ENCODE results near the gene NUCB1.
"Not testable (repeated sequence)": the region's sequence is repeated elsewhere in the genome, so short reads cannot be mapped to it uniquely, and the experiment has no call there.

The NUCB1 gene

DNA sequence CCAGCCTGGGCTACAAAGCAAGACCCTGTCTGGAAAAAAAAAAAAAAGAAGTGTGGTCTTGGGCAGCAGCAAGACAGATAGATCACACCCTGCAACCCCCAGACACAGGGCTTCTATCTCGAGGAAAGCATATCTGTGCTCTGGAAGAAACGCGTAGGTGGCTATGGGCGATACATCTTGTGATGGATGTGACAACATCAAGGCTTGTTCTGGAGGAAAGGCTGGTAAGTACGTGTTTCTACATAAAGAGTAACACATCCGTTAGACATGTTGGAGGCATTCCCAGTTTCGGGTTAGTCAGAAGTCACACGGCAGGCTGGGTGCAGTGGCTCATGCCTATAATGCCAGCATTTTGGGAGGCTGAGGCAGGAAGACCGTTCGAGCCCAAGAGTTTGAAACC, 26.8 kb downstream of the NUCB1 start:
- in situ Hi-C loops (cut with HindIII; ENCODE audit: low sequenced_read_pairs), result no loop called here

DNA sequence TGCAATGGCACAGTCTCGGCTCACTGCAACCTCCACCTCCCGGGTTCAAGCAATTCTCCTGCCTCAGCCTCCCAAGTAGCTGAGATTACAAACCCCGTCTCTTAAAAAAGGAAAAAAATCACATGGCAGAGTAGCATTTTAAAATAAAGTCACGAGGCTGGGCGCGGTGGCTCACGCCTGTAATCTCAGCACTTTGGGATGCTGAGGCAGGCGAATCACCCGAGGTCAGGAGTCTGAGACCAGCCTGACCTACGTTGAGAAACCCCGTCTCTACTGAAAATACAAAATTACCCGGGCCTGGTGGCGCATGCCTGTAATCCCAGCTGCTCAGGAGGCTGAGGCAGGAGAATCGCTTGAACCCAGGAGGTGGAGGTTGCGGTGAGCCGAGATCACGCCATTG, 27.6 kb downstream of the NUCB1 start:
- in situ Hi-C loops (cut with HindIII; ENCODE audit: low sequenced_read_pairs), result not testable (repeated sequence)

DNA sequence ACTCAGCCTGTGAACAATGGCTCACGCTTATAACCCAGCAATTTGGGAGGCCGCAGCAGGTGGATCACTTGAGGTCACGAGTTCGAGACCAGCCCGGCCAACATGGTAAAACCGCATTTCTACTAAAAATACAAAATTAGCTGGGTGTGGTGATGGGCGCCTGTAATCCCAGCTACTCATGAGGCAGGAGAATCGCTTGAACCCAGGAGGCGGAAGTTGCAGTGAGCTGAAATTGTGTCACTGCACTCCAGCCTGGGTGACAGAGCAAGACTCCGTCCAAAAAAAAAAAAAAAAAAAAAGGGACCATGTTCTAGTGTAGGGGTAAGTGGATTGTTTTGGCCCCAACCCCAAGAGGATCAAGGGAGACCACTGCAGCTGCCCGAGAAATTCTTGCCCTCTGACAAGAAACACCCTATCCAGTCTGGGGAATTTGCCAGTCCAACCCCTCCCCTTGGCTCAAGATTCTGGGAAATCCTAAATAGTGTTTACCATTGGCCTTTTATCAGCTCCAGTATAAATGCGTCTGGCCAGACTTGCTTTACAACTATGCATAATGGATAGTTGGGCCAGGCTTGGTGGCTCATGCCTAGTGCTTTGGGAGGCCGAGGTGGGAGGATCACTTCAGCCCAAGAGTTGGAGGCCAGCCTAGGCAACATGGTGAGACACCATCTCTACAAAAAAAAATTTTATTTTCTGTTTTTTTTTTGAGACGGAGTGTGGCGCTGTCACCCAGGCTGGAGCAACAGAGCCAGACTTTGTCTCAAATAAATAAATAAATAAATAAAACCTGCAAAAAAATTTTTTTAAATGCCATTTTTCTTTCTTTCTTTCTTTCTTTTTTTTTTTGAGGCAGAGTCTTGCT, 28.3 kb downstream of the NUCB1 start:
- in situ Hi-C loops (cut with HindIII; ENCODE audit: low sequenced_read_pairs), result no loop called here

DNA sequence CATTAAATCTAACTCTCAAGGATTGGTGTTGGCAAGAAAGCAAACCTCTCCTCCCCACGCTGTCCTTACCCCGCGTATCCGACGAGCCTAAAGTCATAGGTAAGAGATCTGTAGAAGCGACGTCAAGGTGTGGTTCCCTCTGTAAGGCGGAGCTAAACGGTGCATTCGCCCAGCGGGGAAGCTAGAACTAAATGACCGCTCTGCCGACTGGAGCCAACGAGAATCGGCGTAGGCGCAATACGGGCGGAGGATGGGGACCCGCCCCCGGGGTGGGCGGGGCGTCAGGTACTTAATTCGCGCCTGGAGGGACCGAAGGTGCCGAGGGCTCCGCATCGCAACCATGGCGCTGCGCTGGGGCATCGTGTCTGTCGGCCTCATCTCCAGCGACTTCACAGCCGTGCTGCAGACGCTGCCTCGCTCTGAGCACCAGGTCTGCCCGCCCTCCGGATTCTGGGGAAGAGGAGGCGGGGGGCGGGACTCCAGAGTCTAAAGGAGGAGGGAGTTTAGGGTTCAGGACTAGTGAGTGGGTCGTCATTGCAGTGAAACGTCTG, 33.3 kb downstream of the NUCB1 start, which contains the start of gene DHDH:
TSS of gene DHDH (plus strand) at position 318 of the 551 bp plus-strand sequence. CDS start at position 341, 23 bp downstream.
- in situ Hi-C loops (cut with HindIII; ENCODE audit: low sequenced_read_pairs), result no loop called here

DNA sequence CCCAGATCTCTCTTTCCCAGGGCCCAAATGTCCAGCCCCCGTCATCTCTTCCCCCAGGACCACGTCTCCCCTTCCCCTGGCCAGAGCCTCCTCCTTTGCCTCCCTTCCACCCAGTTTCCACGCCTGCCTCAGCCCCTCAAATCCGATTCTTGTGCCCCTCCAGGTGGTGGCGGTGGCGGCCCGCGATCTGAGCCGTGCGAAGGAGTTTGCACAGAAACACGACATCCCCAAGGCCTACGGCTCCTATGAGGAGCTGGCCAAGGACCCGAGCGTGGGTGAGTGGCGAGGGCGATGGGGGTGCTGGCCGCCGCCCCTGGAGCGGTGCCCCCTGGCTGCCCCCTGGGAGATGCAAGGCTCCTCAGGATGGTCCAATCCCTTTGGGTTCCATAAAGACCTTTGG, 34.7 kb downstream of the NUCB1 start:
- in situ Hi-C loops (cut with HindIII; ENCODE audit: low sequenced_read_pairs), result no loop called here

DNA sequence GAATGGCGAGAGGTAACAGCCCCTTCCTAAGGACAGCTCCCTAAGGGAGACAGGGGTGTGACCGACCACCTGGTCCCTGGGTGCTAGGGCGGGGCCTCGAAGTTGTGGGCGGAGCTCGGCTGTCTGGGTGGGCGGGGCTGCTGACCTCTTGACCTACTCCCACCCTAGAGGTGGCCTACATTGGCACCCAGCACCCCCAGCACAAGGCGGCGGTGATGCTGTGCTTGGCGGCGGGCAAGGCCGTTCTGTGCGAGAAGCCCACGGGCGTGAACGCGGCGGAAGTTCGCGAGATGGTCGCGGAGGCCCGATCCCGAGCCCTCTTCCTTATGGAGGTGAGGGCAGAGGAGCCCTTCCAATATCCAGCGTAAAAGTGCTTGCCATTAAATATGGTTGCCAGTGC, 35.8 kb downstream of the NUCB1 start:
- in situ Hi-C loops (cut with HindIII; ENCODE audit: low sequenced_read_pairs), result no loop called here

DNA sequence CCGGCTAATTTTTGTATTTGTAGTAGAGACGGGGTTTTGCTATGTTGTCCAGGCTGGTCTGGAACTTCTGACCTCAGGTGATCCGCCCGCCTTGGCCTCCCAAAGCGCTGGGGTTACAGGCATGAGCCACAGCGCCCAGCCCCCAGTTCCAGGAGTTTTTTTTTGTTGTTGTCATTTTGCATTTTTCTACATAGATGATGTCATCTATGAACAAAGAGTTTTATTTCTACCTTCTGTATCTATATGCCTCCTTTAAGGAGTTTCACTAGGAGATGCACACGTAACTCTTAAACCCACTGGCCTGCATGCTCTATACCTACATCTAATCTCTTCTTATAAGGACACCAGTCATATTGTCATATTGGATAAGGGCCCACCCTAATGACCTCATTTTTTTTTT, 38.1 kb downstream of the NUCB1 start:
- in situ Hi-C loops (cut with HindIII; ENCODE audit: low sequenced_read_pairs), result no loop called here

DNA sequence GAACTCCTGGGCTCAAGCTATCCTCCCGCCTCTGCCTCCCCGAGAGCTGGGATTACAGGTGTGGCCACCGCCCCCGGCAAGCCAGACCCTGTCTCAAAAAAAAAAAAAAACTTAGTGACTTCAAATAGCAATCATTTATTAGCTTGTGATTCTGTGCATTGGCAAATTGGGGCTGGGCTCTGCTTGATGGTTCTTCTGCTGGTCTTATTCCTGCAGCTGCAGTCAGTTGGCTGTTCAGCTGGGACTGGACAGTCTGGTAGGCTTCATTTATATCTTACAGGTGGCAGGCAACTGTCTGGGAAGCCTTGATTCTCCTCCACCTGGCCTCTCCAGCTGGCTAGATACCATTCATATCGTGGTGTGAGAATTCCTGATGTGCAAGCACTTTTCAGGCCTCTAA, 40.8 kb downstream of the NUCB1 start:
- in situ Hi-C loops (cut with HindIII; ENCODE audit: low sequenced_read_pairs), result no loop called here

DNA sequence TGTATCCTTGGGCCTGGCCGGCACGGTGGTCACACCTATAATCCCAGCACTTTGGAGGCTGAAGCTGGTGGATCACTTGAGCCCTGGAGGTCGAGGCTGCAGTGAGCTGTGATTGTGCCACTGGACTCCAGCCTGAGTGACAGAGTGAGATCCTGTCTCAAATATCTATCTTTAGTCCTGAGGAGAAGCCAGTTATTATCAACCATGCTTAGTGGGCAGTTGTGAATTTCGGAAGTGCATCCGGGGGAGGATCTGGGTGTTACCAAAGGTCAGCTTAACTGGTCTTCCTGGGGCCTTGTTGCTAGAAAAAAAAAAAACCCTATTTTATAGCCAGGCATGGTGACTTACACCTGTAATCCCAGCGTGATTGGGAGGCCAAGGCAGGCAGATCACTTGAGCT, 43.0 kb downstream of the NUCB1 start:
- in situ Hi-C loops (cut with HindIII; ENCODE audit: low sequenced_read_pairs), result no loop called here

DNA sequence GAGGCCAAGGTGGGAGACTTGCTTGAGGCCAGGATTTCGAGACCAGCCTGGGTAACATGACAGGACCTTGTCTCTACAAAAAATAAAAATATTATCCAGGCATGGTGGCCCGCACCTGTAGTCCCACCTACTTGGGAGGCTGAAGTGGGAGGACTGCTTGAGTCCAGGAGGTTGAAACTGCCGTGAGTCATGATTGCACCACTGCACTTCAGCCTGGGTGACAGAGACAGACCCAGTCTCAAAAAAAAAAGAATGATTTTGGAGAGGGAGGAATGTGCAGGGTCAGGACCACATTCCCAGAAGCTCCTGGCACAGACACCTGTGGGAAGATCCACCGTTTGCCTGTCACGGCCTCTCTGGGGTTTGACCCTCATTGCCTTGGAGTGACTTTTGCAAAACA, 45.3 kb downstream of the NUCB1 start:
- in situ Hi-C loops (cut with HindIII; ENCODE audit: low sequenced_read_pairs), result no loop called here

DNA sequence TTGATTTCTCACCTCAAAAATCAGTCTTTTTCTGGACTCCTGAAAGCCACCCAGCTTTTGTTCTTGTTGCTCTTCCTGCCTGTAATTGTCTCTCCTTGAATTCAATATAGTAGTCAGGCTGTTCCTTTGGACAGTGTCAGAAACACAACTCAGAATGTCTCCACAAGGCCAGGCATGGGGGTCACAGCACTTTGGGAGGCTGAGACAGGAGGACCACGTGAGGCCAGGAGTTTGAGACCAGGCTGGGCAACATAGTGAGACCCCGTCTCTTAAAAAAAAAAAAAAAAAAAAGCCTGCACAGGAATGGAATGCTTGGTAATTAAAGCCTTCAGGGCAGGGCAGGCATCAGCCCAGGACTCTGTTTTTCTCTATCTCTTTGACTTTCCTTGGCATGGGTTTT, 45.7 kb downstream of the NUCB1 start:
- in situ Hi-C loops (cut with HindIII; ENCODE audit: low sequenced_read_pairs), result no loop called here

DNA sequence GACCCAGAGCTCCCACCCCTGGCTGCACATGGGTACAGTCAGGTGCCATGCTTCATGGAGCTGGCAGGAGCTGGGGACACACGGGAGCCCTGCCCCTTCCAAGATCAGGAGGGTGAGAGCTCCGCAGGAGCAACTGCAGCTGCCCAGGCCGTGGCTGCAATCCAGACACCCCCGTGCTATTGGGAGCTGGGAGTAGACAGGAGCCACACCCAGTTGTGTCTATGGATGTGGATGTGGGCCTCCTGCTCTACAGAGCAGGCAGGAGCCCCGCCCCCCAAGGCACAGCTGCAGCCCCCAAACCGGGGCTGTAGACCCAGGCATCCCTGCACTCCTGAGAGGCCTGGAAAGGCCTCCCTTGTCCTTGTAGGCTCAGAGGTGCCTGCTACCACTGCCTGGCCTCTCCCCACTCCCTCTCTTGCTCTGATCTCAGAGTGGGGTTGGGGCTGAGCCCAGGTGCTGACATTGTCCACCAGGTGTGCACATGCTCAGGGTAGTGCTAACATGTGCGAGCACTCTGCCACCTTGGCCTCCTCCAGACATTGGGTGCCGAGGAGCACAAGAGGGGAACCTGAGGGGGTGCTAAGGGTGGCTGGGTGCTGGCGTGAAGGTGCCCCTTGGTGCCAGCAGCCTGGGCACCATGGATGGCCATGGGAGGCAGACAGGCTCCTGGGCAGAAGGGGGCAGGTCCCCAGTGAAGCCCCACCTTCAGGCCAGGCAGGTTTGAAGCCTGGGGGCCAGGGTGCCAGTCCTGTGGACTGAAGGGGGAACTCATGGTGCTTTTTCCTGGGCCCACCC, 46.5 kb downstream of the NUCB1 start:
- in situ Hi-C loops (cut with HindIII; ENCODE audit: low sequenced_read_pairs), result no loop called here

DNA sequence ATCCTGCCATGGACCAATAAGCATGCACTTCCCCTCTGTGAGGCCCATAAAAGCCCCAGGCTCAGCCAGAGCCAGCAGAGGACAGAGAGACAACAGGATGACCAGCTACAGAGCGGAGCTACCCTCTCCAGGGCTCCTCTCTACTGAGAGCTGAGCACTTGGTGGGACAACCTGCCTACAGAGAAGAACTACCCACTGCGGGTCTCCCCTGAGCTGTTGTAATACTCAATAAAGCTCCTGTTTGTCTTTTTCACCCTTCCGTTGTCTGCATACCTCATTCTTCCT, 47.1 kb downstream of the NUCB1 start:
- in situ Hi-C loops (cut with HindIII; ENCODE audit: low sequenced_read_pairs), result no loop called here

DNA sequence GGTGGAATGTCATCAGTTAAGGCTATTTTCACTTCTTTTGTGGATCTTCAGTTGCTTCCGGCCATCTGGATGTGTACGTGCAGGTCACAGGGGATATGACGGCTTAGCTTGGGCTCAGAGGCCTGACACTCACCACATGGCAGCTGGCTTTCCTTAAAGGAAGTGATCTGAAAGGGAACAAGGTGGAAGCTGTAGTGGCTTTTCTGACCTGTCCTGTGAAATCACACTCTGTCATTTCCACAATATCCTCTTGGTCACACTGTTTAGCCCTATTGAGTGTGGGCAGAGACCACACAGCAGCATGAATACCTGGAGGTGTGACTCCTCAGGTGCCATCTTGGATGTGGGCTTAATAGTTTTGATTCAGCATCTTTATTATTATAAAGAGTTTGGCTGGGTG, 50.0 kb downstream of the NUCB1 start:
- in situ Hi-C loops (cut with HindIII; ENCODE audit: low sequenced_read_pairs), result loop anchor here (25.0 kb wide), 1 partner anchor 313 kb away; the partner anchor contains the start of genes CA11 and DBP

DNA sequence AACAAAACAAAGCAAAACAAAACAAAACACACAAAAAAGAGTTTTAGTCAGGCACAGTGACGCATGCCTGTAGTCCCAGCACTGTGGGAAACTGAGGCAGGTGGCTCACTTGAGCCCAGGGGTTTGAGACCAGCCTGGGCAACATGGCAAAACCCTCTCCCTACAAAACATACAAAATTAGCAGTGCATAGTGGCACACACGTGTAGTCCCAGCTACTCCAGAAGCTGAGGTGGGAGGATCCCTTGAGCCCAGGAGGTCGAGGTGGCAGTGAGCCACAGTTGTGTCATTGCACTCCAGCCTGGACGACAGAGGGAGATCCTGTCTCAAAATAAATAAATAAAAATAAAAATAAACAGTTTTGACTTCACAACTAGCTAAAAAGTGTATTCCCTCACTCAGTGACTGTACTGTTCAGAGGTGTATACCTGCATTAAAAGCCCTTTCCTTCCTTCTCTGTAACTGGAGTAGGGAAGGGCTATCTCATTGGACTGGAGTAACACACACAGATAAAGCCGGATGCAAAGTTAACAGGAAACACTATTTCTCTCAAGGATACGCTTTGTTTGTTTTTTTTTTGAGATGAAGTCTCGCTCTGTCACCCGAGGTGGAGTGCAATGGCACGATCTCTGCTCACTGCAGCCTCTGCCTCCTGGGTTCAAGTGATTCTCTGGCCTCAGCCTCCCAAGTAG, 50.9 kb downstream of the NUCB1 start:
- in situ Hi-C loops (cut with HindIII; ENCODE audit: low sequenced_read_pairs), result loop anchor here (25.0 kb wide), 1 partner anchor 314 kb away; the partner anchor contains the start of genes CA11 and DBP

DNA sequence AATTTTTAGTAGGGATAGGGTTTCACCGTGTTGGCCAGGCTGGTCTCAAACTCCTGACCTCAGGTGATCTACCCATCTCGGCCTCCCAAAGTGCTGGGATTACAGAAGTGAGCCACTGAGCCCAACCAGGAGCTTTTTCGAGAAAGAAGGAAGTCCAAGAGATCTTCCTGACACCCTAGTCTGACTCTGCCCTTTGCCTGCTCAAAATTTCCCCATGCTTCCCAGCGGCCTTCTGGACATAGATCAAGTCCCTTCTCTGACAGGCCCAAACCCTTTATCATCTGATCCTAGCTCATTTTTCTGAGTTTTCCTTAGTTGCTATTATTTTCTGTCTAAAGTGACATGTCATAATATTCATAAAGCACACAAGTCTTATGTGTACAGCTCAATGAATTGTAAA, 53.0 kb downstream of the NUCB1 start:
- in situ Hi-C loops (cut with HindIII; ENCODE audit: low sequenced_read_pairs), result loop anchor here (25.0 kb wide), 1 partner anchor 316 kb away; the partner anchor contains the start of genes CA11 and DBP

DNA sequence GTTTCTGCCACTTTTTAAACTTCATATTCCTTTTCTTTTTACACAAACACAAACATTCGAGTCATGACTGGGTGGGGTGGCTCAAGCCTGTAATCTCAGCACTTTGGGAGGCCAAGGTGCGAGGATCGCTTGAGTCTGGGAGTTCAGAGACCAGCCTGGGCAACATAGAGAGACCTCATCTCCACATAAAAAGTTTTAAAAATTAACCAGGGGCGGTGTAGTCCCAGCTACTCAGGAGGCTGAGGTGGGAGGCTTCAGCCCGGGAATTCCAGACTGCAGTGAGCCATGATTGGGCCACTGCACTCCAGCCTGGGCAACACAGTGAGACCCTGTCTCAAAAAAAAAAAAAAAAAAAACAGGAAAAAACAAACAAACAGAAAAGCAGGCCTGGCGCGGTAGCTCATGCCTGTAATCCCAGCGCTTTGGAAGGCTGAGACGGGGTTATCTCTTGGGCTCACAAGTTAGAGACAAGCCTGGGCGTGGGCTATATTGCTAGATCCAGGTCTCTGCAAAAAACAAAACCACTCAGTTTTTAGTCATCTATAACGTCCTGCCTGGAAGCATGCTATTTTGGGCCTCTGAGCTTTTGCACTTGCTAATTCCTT, 54.0 kb downstream of the NUCB1 start:
- in situ Hi-C loops (cut with HindIII; ENCODE audit: low sequenced_read_pairs), result loop anchor here (25.0 kb wide), 1 partner anchor 317 kb away; the partner anchor contains the start of genes CA11 and DBP

DNA sequence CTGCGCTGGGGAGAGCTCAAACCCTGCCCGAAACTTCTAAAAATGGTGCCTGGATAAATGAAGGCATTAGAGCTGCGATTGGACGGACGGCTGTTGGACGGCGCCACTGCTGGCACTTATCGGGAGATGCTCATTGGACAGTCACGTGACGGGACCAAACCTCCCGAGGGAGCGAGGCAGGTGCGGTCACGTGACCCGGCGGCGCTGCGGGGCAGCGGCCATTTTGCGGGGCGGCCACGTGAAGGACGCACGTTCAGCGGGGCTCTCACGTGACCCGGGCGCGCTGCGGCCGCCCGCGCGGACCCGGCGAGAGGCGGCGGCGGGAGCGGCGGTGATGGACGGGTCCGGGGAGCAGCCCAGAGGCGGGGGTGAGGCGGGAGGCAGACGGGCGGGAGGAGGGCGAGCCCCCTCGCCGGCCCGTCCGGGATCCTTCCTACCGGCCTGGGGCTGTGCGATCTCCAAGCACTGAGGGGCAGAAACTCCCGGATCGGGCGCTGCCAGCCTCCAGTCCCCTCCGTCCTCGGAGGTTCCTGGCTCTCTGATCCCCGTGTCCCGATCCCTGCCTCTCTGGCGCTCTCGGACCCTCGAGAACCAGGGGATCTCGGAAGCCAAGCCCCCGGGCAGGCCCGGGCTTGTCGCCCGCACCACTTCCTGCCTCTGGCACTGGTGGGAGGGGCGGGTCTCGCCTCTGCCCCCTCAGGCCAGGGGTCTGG, 54.6 kb downstream of the NUCB1 start, which contains the start of gene BAX:
TSS of gene BAX (plus strand) at position 281 of the 713 bp plus-strand sequence. CDS start at position 335, 54 bp downstream.
- in situ Hi-C loops (cut with HindIII; ENCODE audit: low sequenced_read_pairs), result loop anchor here (25.0 kb wide), 1 partner anchor 317 kb away; the partner anchor contains the start of genes CA11 and DBP

DNA sequence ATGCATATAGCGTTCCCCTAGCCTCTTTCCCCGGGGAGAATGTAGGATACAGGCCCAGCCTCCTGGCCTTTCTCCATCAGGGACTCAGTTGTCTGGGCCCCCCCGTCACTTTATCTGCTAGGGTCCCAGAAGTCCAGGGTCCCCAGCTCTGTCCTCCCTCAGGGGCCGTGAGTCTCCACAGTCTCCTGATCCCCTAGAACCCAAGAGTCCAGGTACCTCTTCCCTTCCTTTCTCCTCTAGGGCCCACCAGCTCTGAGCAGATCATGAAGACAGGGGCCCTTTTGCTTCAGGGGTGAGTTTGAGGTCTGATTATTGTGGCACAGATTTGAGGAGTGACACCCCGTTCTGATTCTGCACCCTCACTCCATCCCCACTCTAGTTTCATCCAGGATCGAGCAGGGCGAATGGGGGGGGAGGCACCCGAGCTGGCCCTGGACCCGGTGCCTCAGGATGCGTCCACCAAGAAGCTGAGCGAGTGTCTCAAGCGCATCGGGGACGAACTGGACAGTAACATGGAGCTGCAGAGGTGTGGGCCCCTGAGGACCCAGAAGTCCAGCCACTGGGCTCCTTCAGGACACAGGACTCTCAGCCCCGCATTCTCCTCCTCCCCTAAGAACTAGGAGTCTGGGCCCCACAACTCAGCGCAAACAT, 55.3 kb downstream of the NUCB1 start:
- in situ Hi-C loops (cut with HindIII; ENCODE audit: low sequenced_read_pairs), result loop anchor here (25.0 kb wide), 1 partner anchor 318 kb away; the partner anchor contains the start of genes CA11 and DBP

All from endothelial cell of hepatic sinusoid (primary cell).